Suppressor macrophage treated with lipopolysaccharide for 4 hours (primary cell): ENCODE results near the gene KDM4C.

Experiments
- DNase-seq: peaks from one replicate; pipeline ENCODE4 v3.0.0-alpha.2; 2020

Gene KDM4C

GRCh38 chr9:6870650-6871477 lies 113.1 kb downstream of the KDM4C start:
- DNase-seq: no peak

DNA sequence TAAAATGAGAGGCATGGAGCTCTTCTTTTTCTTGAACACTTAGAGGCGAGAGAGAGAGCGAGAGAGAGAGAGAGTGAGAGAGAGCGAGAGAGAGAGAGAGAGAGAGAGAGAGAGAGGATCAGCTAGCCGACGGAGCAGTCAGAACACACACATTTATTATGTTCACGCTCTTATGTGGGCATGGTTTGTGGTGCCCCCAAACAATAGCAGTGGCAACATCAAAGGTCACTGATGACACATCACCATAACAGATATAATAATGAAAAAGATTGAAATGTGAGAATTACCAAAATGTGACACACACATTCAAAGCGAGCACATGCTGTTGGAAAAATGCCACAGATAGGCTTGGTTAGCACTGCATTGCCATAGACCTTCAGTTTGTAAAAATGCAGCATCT lies 116.1 kb downstream of the KDM4C start:
- no peak for DNase-seq

GRCh38 chr9:6876195-6876894 lies 118.6 kb downstream of the KDM4C start:
- no peak for DNase-seq

- peak; percentile 17 for DNase-seq
Measured at GRCh38 chr9:6877671-6878161, 119.9 kb downstream of the KDM4C start.

GRCh38 chr9:6880626-6881025 lies 122.9 kb downstream of the KDM4C start:
- no peak for DNase-seq

DNA sequence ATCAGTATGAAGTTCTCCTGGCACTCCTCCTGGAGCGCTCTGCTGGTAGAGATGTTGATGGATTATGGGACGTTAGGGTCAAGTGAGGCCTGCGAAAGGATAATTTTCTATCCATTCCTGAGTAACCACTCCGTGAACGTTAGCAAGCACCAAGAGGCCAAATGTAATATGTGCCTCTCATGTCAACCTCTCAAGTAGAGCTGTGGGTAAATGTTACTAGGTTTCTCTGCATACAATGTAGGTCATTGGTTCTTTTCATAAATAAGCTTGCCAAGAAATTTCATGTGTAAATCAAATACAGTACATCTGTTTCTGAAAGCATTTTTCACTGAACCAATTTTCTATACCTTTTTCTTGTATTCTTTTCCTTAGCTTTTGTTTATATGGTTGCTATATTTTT lies 126.3 kb downstream of the KDM4C start:
- DNase-seq: no peak

- no peak for DNase-seq
Measured at GRCh38 chr9:6884990-6885389, 127.2 kb downstream of the KDM4C start.

DNA sequence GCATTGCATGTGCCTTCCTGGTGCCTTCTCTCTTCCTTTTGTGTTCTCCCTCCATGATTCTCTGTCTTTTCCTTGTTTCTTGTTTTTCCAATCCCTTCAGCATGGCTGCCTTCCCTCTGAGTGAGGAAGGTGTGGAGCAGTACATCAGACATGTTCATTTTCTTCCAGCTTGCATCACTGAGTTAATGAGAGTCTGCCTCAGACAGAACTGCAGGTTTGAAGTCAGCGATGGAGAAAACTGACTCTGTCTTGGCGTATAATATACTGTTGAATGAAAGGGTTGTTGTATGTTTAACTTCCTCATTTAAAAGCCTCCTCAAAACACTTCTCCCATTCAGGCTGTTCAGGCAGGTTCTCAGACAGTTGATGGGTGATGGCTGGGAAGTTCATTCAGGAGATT lies 129.3 kb downstream of the KDM4C start:
- DNase-seq: no peak

- peak; percentile 39 for DNase-seq
Measured at GRCh38 chr9:6889868-6890267, 132.1 kb downstream of the KDM4C start.

DNA sequence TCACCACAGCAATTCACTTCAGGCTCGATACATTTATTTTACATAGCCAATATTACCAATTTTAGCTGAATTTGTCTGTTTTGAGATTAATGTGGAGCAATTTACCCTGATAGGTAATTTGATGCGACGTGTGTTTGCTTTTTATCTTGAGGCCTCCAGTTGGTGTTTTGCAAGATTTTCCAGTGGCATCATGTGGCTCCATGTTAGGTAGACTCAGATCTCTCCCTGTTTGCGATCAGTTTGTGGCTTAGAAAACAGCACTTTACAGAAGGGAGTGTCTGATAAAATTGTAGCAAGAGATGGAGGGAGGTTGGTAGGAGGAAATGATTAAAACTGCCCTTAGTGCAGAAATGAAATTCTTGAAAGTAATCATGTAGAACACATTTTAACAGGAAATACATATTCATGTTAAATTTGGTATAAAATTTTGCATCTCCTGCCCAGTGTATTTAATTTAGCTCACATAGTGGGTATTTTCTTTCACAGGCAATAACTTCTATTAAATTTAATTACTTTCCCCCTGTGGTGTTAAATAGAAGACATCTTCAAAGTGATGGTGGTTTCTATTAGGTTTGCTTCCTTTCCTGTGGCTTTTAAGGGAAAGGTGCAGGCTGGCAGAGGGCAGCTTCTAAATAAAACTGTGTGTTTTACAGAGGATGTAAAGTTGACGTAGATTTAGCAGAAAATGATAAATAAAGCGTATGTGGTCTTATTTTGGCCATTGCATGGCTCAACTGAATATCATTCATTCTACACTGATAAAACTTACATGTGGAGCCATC lies 135.8 kb downstream of the KDM4C start:
- DNase-seq: no peak

DNA sequence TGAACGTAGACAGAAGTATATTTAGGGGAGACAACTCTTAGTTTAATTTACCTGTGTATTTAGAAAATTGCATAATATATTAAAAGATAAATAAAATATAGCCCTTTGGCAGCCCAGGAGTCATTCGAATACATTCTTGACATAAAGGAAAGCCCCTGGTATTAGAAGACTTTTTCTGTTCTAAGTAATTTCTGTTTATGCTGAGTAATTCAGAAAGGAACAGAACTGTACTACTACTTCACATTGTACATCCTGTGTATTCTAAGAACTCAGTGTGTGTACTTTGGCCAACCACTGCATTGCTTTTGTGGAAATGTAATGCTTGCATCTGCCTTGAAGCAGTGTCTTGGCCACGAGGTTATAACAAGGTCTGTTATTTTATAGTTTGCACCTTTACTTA lies 136.4 kb downstream of the KDM4C start:
- no peak for DNase-seq

DNA sequence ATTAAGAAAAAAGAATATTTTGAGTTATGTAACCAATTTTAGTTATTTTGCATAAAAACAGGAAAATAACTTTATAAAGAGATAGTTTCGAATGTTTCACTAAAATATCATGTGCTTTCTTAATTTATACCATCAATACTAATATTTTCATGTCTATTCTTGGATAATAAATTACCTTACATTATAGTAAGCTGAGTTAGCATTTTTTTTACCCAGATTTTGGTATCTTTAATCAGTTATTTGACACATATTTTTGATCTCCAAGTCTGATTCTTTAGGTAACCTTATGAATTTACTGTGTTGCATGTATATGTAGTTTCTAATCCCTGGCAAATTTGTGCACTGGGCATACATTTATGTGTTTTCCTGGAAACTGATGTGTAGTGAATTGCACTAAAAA lies 138.0 kb downstream of the KDM4C start:
- no peak for DNase-seq

GRCh38 chr9:6896562-6896961 lies 138.8 kb downstream of the KDM4C start:
- DNase-seq: no peak

DNA sequence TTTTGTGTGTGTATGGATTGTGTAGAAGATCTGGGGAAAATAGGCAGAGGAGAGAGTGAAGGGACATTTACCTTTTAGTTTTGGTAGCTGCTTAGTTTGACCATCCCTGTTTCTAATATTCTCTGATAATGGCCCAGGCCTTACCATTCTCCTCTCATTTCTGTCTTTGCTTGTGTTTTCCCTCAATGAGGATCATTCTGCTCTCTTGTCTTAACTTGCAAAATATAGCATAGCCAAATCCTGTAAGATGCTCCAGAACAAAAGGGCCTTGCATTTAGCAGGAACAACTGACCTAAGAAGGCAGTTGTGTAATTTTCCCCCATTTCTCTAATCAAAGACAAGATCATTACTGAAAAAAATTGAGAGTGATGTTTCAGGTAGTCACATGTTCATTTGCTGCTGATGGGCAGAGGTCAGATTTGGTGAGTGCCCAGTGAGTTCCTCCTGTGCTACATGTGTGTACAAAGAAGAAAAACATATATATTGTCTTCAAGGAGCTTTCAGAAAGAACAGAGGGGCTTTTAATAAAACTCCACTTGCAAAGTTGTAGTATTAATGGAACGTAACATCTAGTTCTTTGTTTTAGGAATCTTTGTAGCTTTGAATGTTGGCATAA lies 139.5 kb downstream of the KDM4C start:
- no peak for DNase-seq

DNA sequence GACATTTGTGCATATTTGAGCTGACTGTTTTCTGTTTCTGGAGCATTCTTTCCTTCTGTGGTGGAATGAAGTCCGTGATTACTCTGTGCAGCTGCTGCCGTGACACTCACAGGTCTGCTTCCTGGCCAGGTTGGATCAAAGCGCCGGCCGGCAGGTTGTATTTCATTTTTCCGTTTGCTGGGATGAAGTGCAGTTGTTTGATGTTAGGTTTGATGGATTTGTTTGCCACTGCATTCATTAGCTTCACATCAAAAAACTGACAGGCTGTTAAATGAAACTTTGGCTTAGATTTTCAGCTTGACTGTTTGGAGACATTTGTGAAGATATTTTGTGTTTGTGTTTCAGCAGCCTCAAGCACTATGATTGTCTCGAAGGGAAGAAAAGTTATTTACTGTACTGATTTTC lies 140.1 kb downstream of the KDM4C start:
- DNase-seq: no peak

- DNase-seq: no peak
Measured at GRCh38 chr9:6899274-6899673, 141.5 kb downstream of the KDM4C start.

- no peak for DNase-seq
Measured at GRCh38 chr9:6900440-6900883, 142.7 kb downstream of the KDM4C start.

DNA sequence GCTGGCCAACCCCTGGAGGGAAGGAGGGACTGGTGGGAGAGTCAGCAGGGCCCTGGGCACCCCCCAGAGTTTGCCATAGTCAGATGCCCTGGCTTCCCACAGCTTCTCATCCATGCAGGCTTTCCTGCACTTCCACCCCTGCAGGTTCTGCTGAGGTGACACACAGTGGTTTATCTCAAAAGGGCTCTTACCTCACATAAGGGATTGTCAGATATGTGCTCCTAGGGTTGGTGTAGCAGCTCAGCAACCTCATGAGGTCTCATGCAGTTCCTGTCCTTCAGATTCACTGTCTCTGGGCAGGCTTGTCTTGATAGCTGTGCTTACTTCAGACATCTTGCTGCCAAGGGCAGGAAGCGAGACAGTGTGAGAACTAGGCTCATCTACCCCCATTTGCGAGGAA lies 143.4 kb downstream of the KDM4C start:
- no peak for DNase-seq

DNA sequence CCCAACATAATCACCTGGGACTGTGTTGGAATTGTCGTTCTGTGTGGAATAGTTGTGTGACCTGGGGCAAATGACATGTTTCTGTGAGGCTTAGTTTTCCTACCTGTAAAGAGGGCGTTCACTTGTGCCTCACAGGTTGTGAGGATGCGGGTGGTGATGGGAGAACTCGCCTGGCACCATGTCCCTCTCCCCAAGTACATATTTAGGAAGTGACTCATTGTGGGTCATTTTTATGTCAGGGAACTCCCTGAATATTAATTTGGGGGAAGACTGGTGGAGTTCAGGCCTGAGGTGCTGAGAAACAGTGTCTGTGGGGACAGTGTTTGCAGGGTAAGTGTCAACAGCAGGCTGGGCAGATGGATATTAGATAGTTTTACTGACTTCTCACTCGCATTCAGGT lies 144.7 kb downstream of the KDM4C start:
- DNase-seq: no peak

- no peak for DNase-seq
Measured at GRCh38 chr9:6904371-6904770, 146.6 kb downstream of the KDM4C start.

GRCh38 chr9:6905850-6906375 lies 148.1 kb downstream of the KDM4C start:
- DNase-seq: no peak

DNA sequence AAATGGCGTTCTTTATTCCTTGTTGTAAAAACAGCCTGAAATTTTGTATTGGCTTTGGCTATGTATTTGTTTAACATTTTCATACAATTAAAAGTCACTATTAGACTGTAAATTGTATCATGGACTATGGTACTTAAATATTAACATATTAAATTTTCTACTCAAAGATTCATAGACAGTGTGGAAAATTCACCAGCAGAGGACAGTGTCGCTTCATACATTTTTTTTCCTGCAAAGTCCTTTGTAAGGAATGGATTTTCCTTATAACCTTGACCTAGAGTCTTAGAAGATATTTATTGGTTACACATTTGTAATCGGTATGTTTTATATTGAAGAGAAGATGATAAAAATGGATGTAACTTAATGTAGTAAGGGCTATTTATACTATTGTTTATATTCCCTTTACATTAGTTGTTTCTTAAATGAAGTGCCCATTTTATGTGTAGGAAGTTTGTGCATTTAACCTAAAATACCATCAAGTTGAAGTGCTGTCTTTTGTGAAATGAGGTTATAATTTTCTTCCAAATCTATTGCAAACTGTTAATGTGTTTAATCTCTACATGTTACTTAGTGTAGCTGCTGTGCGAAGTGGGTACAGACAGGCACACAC lies 150.1 kb downstream of the KDM4C start:
- DNase-seq: peak; percentile 28
